ENCODE results near the gene TAF3. TPM values are rescaled to one million over a fixed set of nuclear protein-coding genes. Genes with fewer than 3 reads are reported as not detected.

TAF3 gene
- polyA plus RNA-seq, 1 of the 3 experiments (the other 2 are of a cell fraction), result 2.4 TPM

GRCh38 chr10:7804216-7804615 is 14.1 kb upstream of the TAF3 start:
- Histone ChIP-seq H3K9ac (no peak overlapping the region), H3K36me3 (replicated peaks in 1 of 2; ENCODE audit: control insufficient read depth in 1 of 2, insufficient read depth in 2 of 2, low read length in 1 of 2) (peaks cover 74 to 75% of the 10 kb centered on the region in 2 experiments)
- POLR2A ChIA-PET, result no interaction called here

GRCh38 chr10:7804741-7805140 is 13.6 kb upstream of the TAF3 start:
- DNase-seq, result no peak
- TF ChIP-seq IRF3 (IDR thresholded peaks at IDR 0.05; ENCODE audit: low read depth, low read length) (no peak), POLR2AphosphoS5 (IDR thresholded peaks at IDR 0.05; ENCODE audit: low read depth, low read length) (no peak), MXI1 (IDR thresholded peaks at IDR 0.05; ENCODE audit: low read depth, low read length) (no peak), JUND (IDR thresholded peaks at IDR 0.05) (no peak), ELF1 (IDR thresholded peaks at IDR 0.05) (no peak), USF2 (IDR thresholded peaks at IDR 0.05; ENCODE audit: borderline replicate concordance, low read depth, low read length) (no peak), NFIC (IDR thresholded peaks at IDR 0.05; ENCODE audit: borderline replicate concordance) (no peak), EZH2phosphoT487 (IDR thresholded peaks at IDR 0.05; ENCODE audit: borderline replicate concordance, low read depth) (no peak), GATA2 (CRISPR knock-in tag; IDR thresholded peaks at IDR 0.05) (no peak), SIN3A (IDR thresholded peaks at IDR 0.05; ENCODE audit: borderline replicate concordance, low read depth, low read length) (no peak), EP300 (IDR thresholded peaks at IDR 0.05; ENCODE audit: borderline replicate concordance in 1 of 2, low read depth in 1 of 2, low read length in 1 of 2) (no peak), FOXM1 (IDR thresholded peaks at IDR 0.05; ENCODE audit: low read depth) (no peak), RXRA (IDR thresholded peaks at IDR 0.05; ENCODE audit: borderline replicate concordance, low read depth) (no peak), RFX5 (IDR thresholded peaks at IDR 0.05; ENCODE audit: low read length) (no peak), USF1 (IDR thresholded peaks at IDR 0.05; ENCODE audit: borderline replicate concordance, low read depth) (no peak), RAD21 (IDR thresholded peaks at IDR 0.05; ENCODE audit: low read length) (no peak), CHD2 (IDR thresholded peaks at IDR 0.05; ENCODE audit: low read length, partially characterized antibody) (no peak), NRF1 (IDR thresholded peaks at IDR 0.05; ENCODE audit: low read depth, low read length) (no peak), GABPA (IDR thresholded peaks at IDR 0.05; ENCODE audit: low read depth) (no peak), ZBTB33 (IDR thresholded peaks at IDR 0.05; ENCODE audit: borderline replicate concordance, low read depth) (no peak)
- Histone ChIP-seq H3K27me3 (ENCODE audit: insufficient read depth) (no peaks in the 10 kb centered on the region), H3K79me2 (ENCODE audit: insufficient read depth) (peaks cover 8% of the 10 kb centered on the region; the same call in 1 of the 2 replicates), H3K4me1 (ENCODE audit: control insufficient read depth in 1 of 2, insufficient read depth in 2 of 2, low read depth in 1 of 2, low read length in 1 of 2) (no peaks in the 10 kb centered on the region), H3K9me3 (no peaks in the 10 kb centered on the region), H2AFZ (ENCODE audit: low read depth) (no peak overlapping the region), H3K4me3 (ENCODE audit: low read depth in 2 of 2, low read length in 1 of 2) (no peak overlapping the region), H3K36me3 (replicated peaks in 1 of 2; ENCODE audit: control insufficient read depth in 1 of 2, insufficient read depth in 2 of 2, low read length in 1 of 2) (peaks cover 68 to 70% of the 10 kb centered on the region in 2 experiments), H3K9me2 (no peaks in the 10 kb centered on the region), H3F3A (replicated peaks; ENCODE audit: insufficient read depth) (peaks cover 9% of the 10 kb centered on the region), H3K4me2 (no peak overlapping the region), H3K27ac (ENCODE audit: low read depth in 2 of 2, low read length in 1 of 2) (no peak overlapping the region), H4K20me1 (ENCODE audit: insufficient read depth) (no peaks in the 10 kb centered on the region; the same call in 1 of the 2 replicates), H3K9ac (no peak overlapping the region)
- 44% methylated on average over 2 of the region's 2 CpGs for WGBS (ENCODE audit: low lambda C conversion rate)
- ChIA-PET POLR2A (interaction anchor here (0.6 kb wide), 1 partner anchor 424 kb away, joined by 3 read pairs; no protein-coding TSS in a partner anchor), CTCF (no interaction called here)

More at GRCh38 chr10:7804216-7804615, 14.1 kb upstream of the TAF3 start:
- no peak for DNase-seq
- TF ChIP-seq GABPA (IDR thresholded peaks at IDR 0.05; ENCODE audit: low read depth), result no peak
- H3K27ac ChIP-seq (ENCODE audit: low read depth in 2 of 2, low read length in 1 of 2), result no peak overlapping the region
- H4K20me1 ChIP-seq (ENCODE audit: insufficient read depth), result no peaks in the 10 kb centered on the region; the same call in 1 of the 2 replicates
- no peaks in the 10 kb centered on the region for H3K27me3 ChIP-seq (ENCODE audit: insufficient read depth)
- no peaks in the 10 kb centered on the region for H3K9me3 ChIP-seq
- H3K79me2 ChIP-seq (ENCODE audit: insufficient read depth), result peaks cover 14% of the 10 kb centered on the region
- H3F3A ChIP-seq (replicated peaks; ENCODE audit: insufficient read depth), result peaks cover 8% of the 10 kb centered on the region
- H2AFZ ChIP-seq (ENCODE audit: low read depth), result no peak overlapping the region
- no peaks in the 10 kb centered on the region for H3K9me2 ChIP-seq
- H3K4me3 ChIP-seq (ENCODE audit: low read depth in 2 of 2, low read length in 1 of 2), result no peak overlapping the region
- CTCF ChIA-PET, result no interaction called here
- no peak overlapping the region for H3K4me2 ChIP-seq
- over 99% methylated on average over 6 of the region's 6 CpGs for WGBS (ENCODE audit: low lambda C conversion rate)
- no peaks in the 10 kb centered on the region for H3K4me1 ChIP-seq (ENCODE audit: control insufficient read depth in 1 of 2, insufficient read depth in 2 of 2, low read depth in 1 of 2, low read length in 1 of 2)
